ENCODE measurements around the gene PRKG1. TPM values are rescaled to one million over a fixed set of nuclear protein-coding genes. Genes with fewer than 3 reads are reported as not detected.
A peak's percentile ranks its signal among the peaks of the same experiment; 100 is the strongest.

The PRKG1 gene
- total and polyA plus RNA-seq, 2 of the 4 experiments (the other 2 are of a cell fraction), result 3.5 to 18.3 TPM

DNA sequence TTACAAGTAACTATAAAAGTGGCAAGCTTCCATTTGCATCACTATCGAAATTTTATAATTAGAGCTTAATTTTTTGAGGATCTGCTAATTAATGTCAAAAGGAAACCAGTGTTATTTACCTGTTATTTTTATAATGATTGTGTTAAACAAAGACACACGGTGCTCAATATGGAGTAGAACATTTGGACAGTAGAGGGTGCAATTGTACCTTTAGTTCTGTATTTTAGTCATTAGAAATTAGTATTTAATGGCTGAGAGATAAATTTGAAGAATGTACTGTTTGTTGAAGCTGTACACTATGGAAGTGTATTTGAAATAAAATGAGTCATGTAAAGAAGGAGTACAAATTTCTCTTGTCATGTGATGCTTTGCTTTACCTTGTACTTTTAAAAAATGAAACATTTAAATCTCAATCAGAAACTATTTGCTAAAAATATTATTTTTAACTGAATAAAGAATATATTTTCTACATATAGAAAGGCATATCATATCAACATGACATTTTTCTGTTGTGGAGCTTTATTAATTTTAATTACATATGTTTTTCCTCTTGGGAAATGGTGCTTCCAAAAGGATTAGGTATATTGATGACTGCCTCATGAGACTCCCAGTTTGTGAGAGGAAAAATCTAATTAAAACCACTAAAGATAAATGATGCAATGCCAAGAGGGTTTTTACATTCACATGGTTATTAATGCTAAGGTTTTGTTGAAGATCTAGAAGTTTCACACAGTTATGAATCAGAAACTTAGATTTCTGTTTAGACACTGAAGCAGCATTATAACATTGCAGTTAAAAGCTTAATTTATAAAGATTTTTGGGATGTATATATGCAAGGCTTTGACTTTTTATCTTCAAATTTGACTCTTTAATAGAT, 10.4 kb upstream of the PRKG1 start:
- H3K4me1 ChIP-seq (ENCODE audit: control insufficient read depth, insufficient read depth, low read length), result no peaks in the 10 kb centered on the region
- 0 out of 2 replicates have a peak overlapping the region, but pooled peaks have one; percentile 31 for H4K5ac ChIP-seq (ENCODE audit: low read depth, low read length)
- peak; percentile 77 for DNase-seq
- H3K18ac ChIP-seq (ENCODE audit: low read depth, low read length), result peak overlapping the region; percentile 13; the same call in 1 of the 2 replicates
- ChIA-PET POLR2A (ENCODE audit: unreplicated experiment) (no interaction called here), CTCF (interaction anchor here (0.6 to 2.0 kb wide), 10 partner anchors 72 to 1122 kb away, joined by 3 to 10 read pairs (median 4); no protein-coding TSS in a partner anchor)
- no peak overlapping the region for H2AK9ac ChIP-seq (replicated peaks; ENCODE audit: low read depth, low read length, poor library complexity)
- H2BK15ac ChIP-seq (ENCODE audit: low read depth, low read length), result no peak overlapping the region
- no peak overlapping the region for H2BK120ac ChIP-seq (ENCODE audit: low read depth, low read length)
- H3K36me3 ChIP-seq (ENCODE audit: control insufficient read depth, insufficient read depth, low read length), result no peaks in the 10 kb centered on the region
- H3K9me3 ChIP-seq (ENCODE audit: control insufficient read depth, insufficient read depth, low read length), result no peaks in the 10 kb centered on the region
- H3K9me1 ChIP-seq (ENCODE audit: insufficient read depth, low read length), result no peaks in the 10 kb centered on the region
- H3K9ac ChIP-seq (ENCODE audit: low read depth, low read length), result no peak overlapping the region
- H3K56ac ChIP-seq (ENCODE audit: extremely low read depth, insufficient read depth, low read length), result no peak overlapping the region
- peak; percentile 96 for ATAC-seq (ENCODE audit: low read depth)
- peak overlapping the region in 1 of 2 experiments; percentile 16; a peak in 1 of 4 replicates for H4K8ac ChIP-seq (ENCODE audit: low read depth in 2 of 2, low read length in 2 of 2)
- no peak overlapping the region for H3K4me2 ChIP-seq (ENCODE audit: low read depth, low read length)
- H2AK5ac ChIP-seq (ENCODE audit: low read depth, low read length), result no peak overlapping the region
- no peak overlapping the region for H2AFZ ChIP-seq (replicated peaks; ENCODE audit: low read length, poor library complexity)
- BruUV-seq (replicated peaks), result no TSS peak
- no peak overlapping the region for H3K27ac ChIP-seq (ENCODE audit: insufficient read depth, low read length)
- intact Hi-C loops (cut with micrococcal nuclease) (loop anchor here (2.0 to 10.0 kb wide), 3 partner anchors 359 to 1148 kb away; no protein-coding TSS in a partner anchor), in situ Hi-C loops (cut with MboI; ENCODE audit: low sequenced_read_pairs) (loop anchor here (10.0 kb wide), 2 partner anchors 901 to 1151 kb away; no protein-coding TSS in a partner anchor), dilution Hi-C loops (cut with HindIII; ENCODE audit: low sequenced_read_pairs, unreplicated experiment) (no loop called here)
- H2BK5ac ChIP-seq (ENCODE audit: low read depth, low read length, poor library complexity, severe bottlenecking), result no peak overlapping the region
- no peak overlapping the region for H4K91ac ChIP-seq (ENCODE audit: insufficient read depth, low read depth, low read length)
- H3K4me3 ChIP-seq (ENCODE audit: insufficient read depth, low read depth, low read length), result no peak overlapping the region
- H3K14ac ChIP-seq (replicated peaks; ENCODE audit: low read depth, low read length), result no peak overlapping the region
- H3K23ac ChIP-seq (ENCODE audit: low read depth, low read length), result no peak overlapping the region
- H3K27me3 ChIP-seq (ENCODE audit: control insufficient read depth, insufficient read depth, low read length), result no peaks in the 10 kb centered on the region
- peak overlapping the region; percentile 54; the same call in 1 of the 2 replicates for H3K4ac ChIP-seq (ENCODE audit: low read depth, low read length)
- peaks cover 3 to 9% of the 10 kb centered on the region in 2 experiments; a peak in 3 of 4 replicates for H3K79me1 ChIP-seq (ENCODE audit: low read depth in 1 of 2, low read length in 2 of 2)
- WGBS, 2 experiments (ENCODE audit: extremely low coverage in 2 of 2, insufficient read length in 1 of 2), result no CpG with 5 or more reads among the region's 2 CpGs
- no peaks in the 10 kb centered on the region for H4K20me1 ChIP-seq (ENCODE audit: insufficient read depth, low read length)
- peak overlapping the region; percentile 71; the same call in 1 of the 2 replicates for H2BK20ac ChIP-seq (ENCODE audit: low read depth, low read length)
- TF ChIP-seq POLR2A (IDR thresholded peaks at IDR 0.05; ENCODE audit: low read depth, low read length) (0 out of 2 replicates have a peak, but pooled peaks have one; percentile 32), RFX5 (IDR thresholded peaks at IDR 0.05; ENCODE audit: low read depth, low read length) (no peak), CHD1 (IDR thresholded peaks at IDR 0.05; ENCODE audit: low read depth, low read length) (no peak), MXI1 (IDR thresholded peaks at IDR 0.05; ENCODE audit: borderline replicate concordance, low read depth, low read length) (no peak), NFE2L2 (IDR thresholded peaks at IDR 0.05; ENCODE audit: low read depth, low read length) (no peak), RAD21 (IDR thresholded peaks at IDR 0.05; ENCODE audit: low read length) (peak; percentile 82), SMC3 (IDR thresholded peaks at IDR 0.05; ENCODE audit: low read depth, low read length) (peak; percentile 83), CEBPB (IDR thresholded peaks at IDR 0.05; ENCODE audit: low read depth, low read length) (peak; percentile 43), RCOR1 (IDR thresholded peaks at IDR 0.05; ENCODE audit: insufficient replicate concordance, low read length) (no peak), MAZ (IDR thresholded peaks at IDR 0.05; ENCODE audit: borderline replicate concordance, low read depth, low read length) (no peak)
- TF ChIP-seq, protein P1, sequence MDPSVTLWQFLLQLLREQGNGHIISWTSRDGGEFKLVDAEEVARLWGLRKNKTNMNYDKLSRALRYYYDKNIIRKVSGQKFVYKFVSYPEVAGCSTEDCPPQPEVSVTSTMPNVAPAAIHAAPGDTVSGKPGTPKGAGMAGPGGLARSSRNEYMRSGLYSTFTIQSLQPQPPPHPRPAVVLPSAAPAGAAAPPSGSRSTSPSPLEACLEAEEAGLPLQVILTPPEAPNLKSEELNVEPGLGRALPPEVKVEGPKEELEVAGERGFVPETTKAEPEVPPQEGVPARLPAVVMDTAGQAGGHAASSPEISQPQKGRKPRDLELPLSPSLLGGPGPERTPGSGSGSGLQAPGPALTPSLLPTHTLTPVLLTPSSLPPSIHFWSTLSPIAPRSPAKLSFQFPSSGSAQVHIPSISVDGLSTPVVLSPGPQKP (IDR thresholded peaks at IDR 0.05; ENCODE audit: borderline replicate concordance, low read depth, low read length), result no peak
- TF ChIP-seq, protein P2, sequence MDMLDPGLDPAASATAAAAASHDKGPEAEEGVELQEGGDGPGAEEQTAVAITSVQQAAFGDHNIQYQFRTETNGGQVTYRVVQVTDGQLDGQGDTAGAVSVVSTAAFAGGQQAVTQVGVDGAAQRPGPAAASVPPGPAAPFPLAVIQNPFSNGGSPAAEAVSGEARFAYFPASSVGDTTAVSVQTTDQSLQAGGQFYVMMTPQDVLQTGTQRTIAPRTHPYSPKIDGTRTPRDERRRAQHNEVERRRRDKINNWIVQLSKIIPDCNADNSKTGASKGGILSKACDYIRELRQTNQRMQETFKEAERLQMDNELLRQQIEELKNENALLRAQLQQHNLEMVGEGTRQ (IDR thresholded peaks at IDR 0.05; ENCODE audit: low read depth, low read length), result 0 out of 2 replicates have a peak, but pooled peaks have one; percentile 27
- TF ChIP-seq, protein P3, sequence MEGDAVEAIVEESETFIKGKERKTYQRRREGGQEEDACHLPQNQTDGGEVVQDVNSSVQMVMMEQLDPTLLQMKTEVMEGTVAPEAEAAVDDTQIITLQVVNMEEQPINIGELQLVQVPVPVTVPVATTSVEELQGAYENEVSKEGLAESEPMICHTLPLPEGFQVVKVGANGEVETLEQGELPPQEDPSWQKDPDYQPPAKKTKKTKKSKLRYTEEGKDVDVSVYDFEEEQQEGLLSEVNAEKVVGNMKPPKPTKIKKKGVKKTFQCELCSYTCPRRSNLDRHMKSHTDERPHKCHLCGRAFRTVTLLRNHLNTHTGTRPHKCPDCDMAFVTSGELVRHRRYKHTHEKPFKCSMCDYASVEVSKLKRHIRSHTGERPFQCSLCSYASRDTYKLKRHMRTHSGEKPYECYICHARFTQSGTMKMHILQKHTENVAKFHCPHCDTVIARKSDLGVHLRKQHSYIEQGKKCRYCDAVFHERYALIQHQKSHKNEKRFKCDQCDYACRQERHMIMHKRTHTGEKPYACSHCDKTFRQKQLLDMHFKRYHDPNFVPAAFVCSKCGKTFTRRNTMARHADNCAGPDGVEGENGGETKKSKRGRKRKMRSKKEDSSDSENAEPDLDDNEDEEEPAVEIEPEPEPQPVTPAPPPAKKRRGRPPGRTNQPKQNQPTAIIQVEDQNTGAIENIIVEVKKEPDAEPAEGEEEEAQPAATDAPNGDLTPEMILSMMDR (conservative IDR thresholded peaks at IDR 0.05; ENCODE audit: low read depth, low read length), result peak; percentile 85
